GM23248 (cell line): ENCODE data around the gene PLCL2. TPM values are rescaled to one million over a fixed set of nuclear protein-coding genes. Genes with fewer than 3 reads are reported as not detected.

ENCODE experiments used
- DNase-seq: peaks from one replicate; pipeline ENCODE4 v3.0.0-alpha.2; 2015
- H2AFZ ChIP-seq: fragments of 200-600 bp; sonication (generic); 2 replicates; pipeline ENCODE4 v1.6.1; 2016; ENCODE audit warnings: antibody characterized with exemption
- H3F3A ChIP-seq: fragments of 200-600 bp; sonication (generic); 2 replicates; pipeline ENCODE4 v1.6.1; 2016; ENCODE audit warnings: mild to moderate bottlenecking, antibody characterized with exemption, mixed run types; ENCODE audit not compliant: insufficient read depth
- H3K27ac ChIP-seq: fragments of 200-600 bp; sonication (generic); 2 replicates; pipeline ENCODE4 v1.5.1; 2016; ENCODE audit warnings: mild to moderate bottlenecking
- H3K27me3 ChIP-seq: fragments of 200-600 bp; sonication (generic); replicated peaks from 2 replicates; pipeline ENCODE4 v1.6.1; 2016; ENCODE audit warnings: mild to moderate bottlenecking; ENCODE audit not compliant: insufficient read depth
- H3K36me3 ChIP-seq: fragments of 200-600 bp; sonication (generic); 2 replicates; pipeline ENCODE4 v1.6.1; 2016; ENCODE audit warnings: low read depth, mild to moderate bottlenecking
- H3K4me1 ChIP-seq: fragments of 200-600 bp; sonication (generic); 2 replicates; pipeline ENCODE4 v1.6.1; 2016; ENCODE audit warnings: mild to moderate bottlenecking; ENCODE audit not compliant: insufficient read depth
- H3K4me2 ChIP-seq: fragments of 200-600 bp; sonication (generic); one replicate; pipeline ENCODE4 v1.6.1; 2016; ENCODE audit warnings: mild to moderate bottlenecking; ENCODE audit not compliant: unreplicated experiment
- H3K4me3 ChIP-seq: fragments of 200-600 bp; sonication (generic); 2 replicates; pipeline ENCODE4 v1.5.1; 2016; ENCODE audit warnings: mild to moderate bottlenecking
- H3K79me2 ChIP-seq: fragments of 200-600 bp; sonication (generic); 2 replicates; pipeline ENCODE4 v1.6.1; 2016; ENCODE audit warnings: mild to moderate bottlenecking; ENCODE audit not compliant: insufficient read depth
- H3K9ac ChIP-seq: fragments of 200-600 bp; sonication (generic); 2 replicates; pipeline ENCODE4 v1.6.1; 2016; ENCODE audit warnings: mild to moderate bottlenecking
- H3K9me2 ChIP-seq: fragments of 200-600 bp; sonication (generic); 2 replicates; pipeline ENCODE4 v1.6.1; 2016; ENCODE audit warnings: mixed run types, mild to moderate bottlenecking, moderate library complexity; ENCODE audit not compliant: insufficient read depth
- H3K9me3 ChIP-seq: fragments of 200-600 bp; sonication (generic); one replicate; pipeline ENCODE4 v1.6.1; 2017; ENCODE audit warnings: low read depth
- H4K20me1 ChIP-seq: fragments of 200-600 bp; sonication (generic); 2 replicates; pipeline ENCODE4 v1.6.0; 2016; ENCODE audit not compliant: insufficient read depth
- EZH2 ChIP-seq: fragments of 200-600 bp; sonication (generic); IDR thresholded peaks from 2 replicates; pipeline ENCODE4 v1.6.1; 2018; ENCODE audit warnings: antibody characterized with exemption, mild to moderate bottlenecking; ENCODE audit not compliant: insufficient read depth, poor library complexity, severe bottlenecking
- EZH2phosphoT487 ChIP-seq: fragments of 200-600 bp; sonication (generic); IDR thresholded peaks from 2 replicates; pipeline ENCODE4 v1.6.1; 2018; ENCODE audit warnings: antibody characterized with exemption, moderate library complexity, mild to moderate bottlenecking, low read depth; ENCODE audit not compliant: insufficient read depth
- WGBS, 2 experiments: methylation state at CpG; one replicate each; pipeline ENCODE4 v1.1.6; 2015 to 2017; ENCODE audit warnings: low lambda C conversion rate in 2 of 2, low coverage in 1 of 2; ENCODE audit errors: missing lambda C conversion rate in 2 of 2; 5-methylcytosine and 5-hydroxymethylcytosine counted together
- in situ Hi-C: fragments of 300-500 bp; cut with MboI; formaldehyde crosslinking; loops from 2 replicates; pipeline ENCODE4 v1.15.0; 2020
- polyA plus RNA-seq: library from polyadenylated mRNA; unstranded; fragments of >200 nt; fragmentation: Nextera tagmentation; extraction: Ambion mirVana; gene quantifications from 2 replicates; pipeline ENCODE4 v1.2.1, GENCODE V29; 2016
- total RNA-seq: library from RNA; depleted of rRNA; stranded (reverse); fragments of >200 nt; shearing (Covaris generic); gene quantifications from 2 replicates; pipeline ENCODE4 v1.2.3, GENCODE V29; 2014

Gene PLCL2
- total and polyA plus RNA-seq, 2 experiments from 2014 or later = 1.4 to 5.1 TPM

GRCh38 chr3:17087509-17087908 is 202.8 kb downstream of the PLCL2 start:
- TF ChIP-seq EZH2 (no peak), EZH2phosphoT487 (no peak)
- Histone ChIP-seq H3F3A (no peaks in the 10 kb centered on the region), H3K9me3 (no peaks in the 10 kb centered on the region), H4K20me1 (no peaks in the 10 kb centered on the region), H3K36me3 (no peaks in the 10 kb centered on the region), H3K4me3 (no peak overlapping the region), H3K4me1 (0 out of 2 replicates have a peak, but pooled peaks cover 4% of the 10 kb centered on the region), H2AFZ (no peak overlapping the region), H3K4me2 (no peak overlapping the region), H3K9me2 (no peaks in the 10 kb centered on the region), H3K79me2 (no peaks in the 10 kb centered on the region), H3K27ac (no peak overlapping the region), H3K9ac (no peak overlapping the region), H3K27me3 (no peaks in the 10 kb centered on the region)
- in situ Hi-C loops = no loop called here
- WGBS, 2 experiments = 96 to 98% methylated on average over 4 of the region's 4 CpGs
- no peak for DNase-seq

- H3K79me2 ChIP-seq = no peaks in the 10 kb centered on the region
- H2AFZ ChIP-seq = no peak overlapping the region
- H3K4me3 ChIP-seq = no peak overlapping the region
- H4K20me1 ChIP-seq = no peaks in the 10 kb centered on the region
- H3K27ac ChIP-seq = no peak overlapping the region
- no peaks in the 10 kb centered on the region for H3K36me3 ChIP-seq
- no peak for DNase-seq
- no peak overlapping the region for H3K4me2 ChIP-seq
- no peaks in the 10 kb centered on the region for H3K9me3 ChIP-seq
- H3K9ac ChIP-seq = no peak overlapping the region
- TF ChIP-seq EZH2 = no peak
- TF ChIP-seq EZH2phosphoT487 = no peak
- no peaks in the 10 kb centered on the region for H3K9me2 ChIP-seq
- H3K27me3 ChIP-seq = no peaks in the 10 kb centered on the region
- WGBS, 2 experiments = 95% methylated on average over 3 of the region's 3 CpGs
- in situ Hi-C loops = no loop called here
- H3K4me1 ChIP-seq = 0 out of 2 replicates have a peak, but pooled peaks cover 4% of the 10 kb centered on the region
- H3F3A ChIP-seq = no peaks in the 10 kb centered on the region
Observed at GRCh38 chr3:17088017-17088416, 203.3 kb downstream of the PLCL2 start.

- TF ChIP-seq EZH2 = no peak
- no peak for TF ChIP-seq EZH2phosphoT487
- H3K4me3 ChIP-seq = no peak overlapping the region
- no peaks in the 10 kb centered on the region for H4K20me1 ChIP-seq
- in situ Hi-C loops = no loop called here
- 89 to 92% methylated on average over 6 of the region's 6 CpGs for WGBS, 2 experiments
- no peak overlapping the region for H2AFZ ChIP-seq
- H3K9me3 ChIP-seq = no peaks in the 10 kb centered on the region
- no peaks in the 10 kb centered on the region for H3K79me2 ChIP-seq
- H3K9ac ChIP-seq = no peak overlapping the region
- no peaks in the 10 kb centered on the region for H3K9me2 ChIP-seq
- H3F3A ChIP-seq = no peaks in the 10 kb centered on the region
- no peak overlapping the region for H3K27ac ChIP-seq
- H3K36me3 ChIP-seq = no peaks in the 10 kb centered on the region
- no peak for DNase-seq
- H3K4me1 ChIP-seq = 0 out of 2 replicates have a peak, but pooled peaks cover 4% of the 10 kb centered on the region
- H3K4me2 ChIP-seq = no peak overlapping the region
- no peaks in the 10 kb centered on the region for H3K27me3 ChIP-seq
Observed at GRCh38 chr3:17088602-17089313, 204.0 kb downstream of the PLCL2 start.

- in situ Hi-C loops = no loop called here
- H3K9ac ChIP-seq = no peak overlapping the region
- DNase-seq = no peak
- no peaks in the 10 kb centered on the region for H4K20me1 ChIP-seq
- no peaks in the 10 kb centered on the region for H3F3A ChIP-seq
- TF ChIP-seq EZH2phosphoT487 (no peak), EZH2 (no peak)
- H3K4me2 ChIP-seq = no peak overlapping the region
- no peaks in the 10 kb centered on the region for H3K79me2 ChIP-seq
- no peaks in the 10 kb centered on the region for H3K36me3 ChIP-seq
- no peaks in the 10 kb centered on the region for H3K9me2 ChIP-seq
- H3K4me1 ChIP-seq = 0 out of 2 replicates have a peak, but pooled peaks cover 4% of the 10 kb centered on the region
- no peak overlapping the region for H3K4me3 ChIP-seq
- H3K27ac ChIP-seq = no peak overlapping the region
- H2AFZ ChIP-seq = no peak overlapping the region
- H3K27me3 ChIP-seq = no peaks in the 10 kb centered on the region
- H3K9me3 ChIP-seq = no peaks in the 10 kb centered on the region
Observed at GRCh38 chr3:17089314-17089700, 204.6 kb downstream of the PLCL2 start.
